ENCODE measurements around the gene SSPN.

DNA sequence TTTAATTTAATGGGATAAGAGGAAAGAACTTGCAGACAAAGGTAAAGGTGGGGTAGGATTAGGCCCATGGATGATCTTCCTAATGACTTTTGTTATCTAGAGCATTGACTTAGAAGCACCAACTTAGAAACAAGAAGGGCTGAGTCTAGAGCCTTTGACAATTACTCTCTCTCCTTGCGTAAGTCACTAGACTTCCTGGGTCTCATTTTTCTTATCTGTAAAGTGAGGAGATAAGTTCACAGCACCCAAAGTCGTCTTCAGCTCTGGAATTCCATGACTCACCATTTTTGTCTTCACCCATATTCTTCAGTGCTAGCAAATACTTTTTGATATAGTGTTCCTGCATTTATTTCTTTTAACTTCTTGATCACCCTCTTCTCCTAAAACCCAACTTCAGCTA is 75.7 kb downstream of the SSPN start:
- TF ChIP-seq, protein P1, sequence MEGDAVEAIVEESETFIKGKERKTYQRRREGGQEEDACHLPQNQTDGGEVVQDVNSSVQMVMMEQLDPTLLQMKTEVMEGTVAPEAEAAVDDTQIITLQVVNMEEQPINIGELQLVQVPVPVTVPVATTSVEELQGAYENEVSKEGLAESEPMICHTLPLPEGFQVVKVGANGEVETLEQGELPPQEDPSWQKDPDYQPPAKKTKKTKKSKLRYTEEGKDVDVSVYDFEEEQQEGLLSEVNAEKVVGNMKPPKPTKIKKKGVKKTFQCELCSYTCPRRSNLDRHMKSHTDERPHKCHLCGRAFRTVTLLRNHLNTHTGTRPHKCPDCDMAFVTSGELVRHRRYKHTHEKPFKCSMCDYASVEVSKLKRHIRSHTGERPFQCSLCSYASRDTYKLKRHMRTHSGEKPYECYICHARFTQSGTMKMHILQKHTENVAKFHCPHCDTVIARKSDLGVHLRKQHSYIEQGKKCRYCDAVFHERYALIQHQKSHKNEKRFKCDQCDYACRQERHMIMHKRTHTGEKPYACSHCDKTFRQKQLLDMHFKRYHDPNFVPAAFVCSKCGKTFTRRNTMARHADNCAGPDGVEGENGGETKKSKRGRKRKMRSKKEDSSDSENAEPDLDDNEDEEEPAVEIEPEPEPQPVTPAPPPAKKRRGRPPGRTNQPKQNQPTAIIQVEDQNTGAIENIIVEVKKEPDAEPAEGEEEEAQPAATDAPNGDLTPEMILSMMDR (IDR thresholded peaks at IDR 0.05), result no peak
- no peak for TF ChIP-seq POLR2A (IDR thresholded peaks at IDR 0.05)

All from esophagus squamous epithelium (tissue), 4 donors.